HepG2 (cell line): ENCODE results near the gene SLC16A5. TPM values are rescaled to one million over a fixed set of nuclear protein-coding genes. Genes with fewer than 3 reads are reported as not detected.

Experiments used
- AKAP8 ChIP-seq: sonication (generic); formaldehyde crosslinking; IDR thresholded peaks from 2 replicates; pipeline ENCODE4 v1.5.1; 2020; ENCODE audit warnings: mild to moderate bottlenecking, missing genetic modification reagents
- ATAD3A ChIP-seq: sonication (generic); formaldehyde crosslinking; IDR thresholded peaks from 2 replicates; pipeline ENCODE4 v1.4.0; 2020; ENCODE audit warnings: missing genetic modification reagents
- GATAD2A ChIP-seq: IDR thresholded peaks from 2 replicates; pipeline ENCODE4 v1.6.1; 2016
- HOMEZ ChIP-seq: IDR thresholded peaks from 2 replicates; pipeline ENCODE4 v1.6.1; 2016; ENCODE audit warnings: low read depth
- JUNB ChIP-seq: sonication (generic); formaldehyde crosslinking; IDR thresholded peaks from 2 replicates; pipeline ENCODE4 v1.8.0; 2022; ENCODE audit warnings: missing genetic modification reagents, mild to moderate bottlenecking, borderline replicate concordance
- MIXL1 ChIP-seq: IDR thresholded peaks from 2 replicates; pipeline ENCODE4 v1.6.1; 2016
- MYC ChIP-seq: sonication (generic); formaldehyde crosslinking; IDR thresholded peaks from 2 replicates; pipeline ENCODE4 v1.9.0; 2021; ENCODE audit warnings: missing genetic modification reagents, borderline replicate concordance
- SOX6 ChIP-seq, 2 experiments: fragments of 450-650 bp in 1 of 2; sonication (generic) in 1 of 2; formaldehyde crosslinking in 1 of 2; IDR thresholded peaks; 2 replicates each; pipeline versions ENCODE4 v1.4.0 to v1.6.1; 2017 to 2020; ENCODE audit warnings: antibody characterized with exemption in 1 of 2, mild to moderate bottlenecking in 1 of 2, missing genetic modification reagents in 1 of 2
- SP5 ChIP-seq: IDR thresholded peaks from 2 replicates; pipeline ENCODE4 v1.6.1; 2016; ENCODE audit warnings: low read depth, borderline replicate concordance
- ZMAT3 ChIP-seq: sonication (generic); formaldehyde crosslinking; conservative IDR thresholded peaks from 2 replicates; pipeline ENCODE4 v1.7.0; 2021; ENCODE audit warnings: missing genetic modification reagents
- ZNF260 ChIP-seq: sonication (generic); formaldehyde crosslinking; IDR thresholded peaks from 2 replicates; pipeline ENCODE4 v1.4.0; 2020; ENCODE audit warnings: missing genetic modification reagents, low read depth, mild to moderate bottlenecking, borderline replicate concordance
- ZNF275 ChIP-seq: sonication (generic); formaldehyde crosslinking; IDR thresholded peaks from 2 replicates; pipeline ENCODE4 v1.8.0; 2022; ENCODE audit warnings: missing genetic modification reagents, mild to moderate bottlenecking, inconsistent platforms, borderline replicate concordance
- ZNF556 ChIP-seq: sonication (generic); formaldehyde crosslinking; IDR thresholded peaks from 2 replicates; pipeline ENCODE4 v1.4.0; 2020; ENCODE audit warnings: mild to moderate bottlenecking, missing genetic modification reagents, borderline replicate concordance
- ZNF558 ChIP-seq: sonication (generic); formaldehyde crosslinking; IDR thresholded peaks from 2 replicates; pipeline ENCODE4 v1.9.0; 2022; ENCODE audit warnings: mild to moderate bottlenecking, missing genetic modification reagents, borderline replicate concordance
- ZNF562 ChIP-seq: sonication (generic); formaldehyde crosslinking; IDR thresholded peaks from 2 replicates; pipeline ENCODE4 v1.8.0; 2022; ENCODE audit warnings: missing genetic modification reagents, borderline replicate concordance
- ZNF563 ChIP-seq: sonication (generic); formaldehyde crosslinking; IDR thresholded peaks from 2 replicates; pipeline ENCODE4 v1.8.0; 2022; ENCODE audit warnings: mild to moderate bottlenecking, moderate library complexity, missing genetic modification reagents
- ZNF576 ChIP-seq: sonication (generic); formaldehyde crosslinking; IDR thresholded peaks from 2 replicates; pipeline ENCODE4 v1.4.0; 2020; ENCODE audit warnings: mild to moderate bottlenecking, missing genetic modification reagents
- ZNF691 ChIP-seq: sonication (generic); formaldehyde crosslinking; IDR thresholded peaks from 2 replicates; pipeline ENCODE4 v1.4.0; 2020; ENCODE audit warnings: missing genetic modification reagents, low read depth, mild to moderate bottlenecking, borderline replicate concordance
- ZNF746 ChIP-seq: sonication (generic); formaldehyde crosslinking; IDR thresholded peaks from 2 replicates; pipeline ENCODE4 v1.8.0; 2022; ENCODE audit warnings: mild to moderate bottlenecking, missing genetic modification reagents
- polyA plus RNA-seq, 8 experiments: library from polyadenylated mRNA; depleted of rRNA in 3 of 8; stranded (reverse) in 7 of 8; unstranded in 1 of 8; fragments of >200 nt; fragmentation: Illumina TruSeq in 4 of 8; extraction: Trizol in 4 of 8; gene quantifications; 2 replicates each; pipeline versions ENCODE4 v1.2.1 to v1.2.3, GENCODE V29; 2011 to 2016; ENCODE audit warnings: low read depth in 4 of 8, missing spikeins in 1 of 8, mixed read lengths in 1 of 8; ENCODE audit not compliant: insufficient read depth in 1 of 8
- total RNA-seq, 5 experiments: library from RNA; depleted of rRNA; stranded (reverse); fragments of >200 nt; fragmentation: Illumina TruSeq; extraction: Trizol; gene quantifications; 2 replicates each; pipeline ENCODE4 v1.2.3, GENCODE V29; 2016; ENCODE audit warnings: low read depth in 1 of 5
- TF ChIP-seq, protein P1 (sequence below): sonication (generic); formaldehyde crosslinking; IDR thresholded peaks from 2 replicates; pipeline ENCODE4 v1.4.0; 2020; ENCODE audit warnings: low read depth, mild to moderate bottlenecking, missing genetic modification reagents
- TF ChIP-seq, protein P2 (sequence below): IDR thresholded peaks from 2 replicates; pipeline ENCODE4 v1.6.1; 2018; ENCODE audit warnings: missing genetic modification reagents

SLC16A5 gene
- total and polyA plus RNA-seq, 2 of the 13 experiments (the other 11 are each of a cell fraction or from before 2014, with no cell fraction given) = 0.69 to 5.6 TPM

GRCh38 chr17:75090871-75091854, 3.4 kb downstream of the SLC16A5 start (continued):
- TF ChIP-seq, protein P1, sequence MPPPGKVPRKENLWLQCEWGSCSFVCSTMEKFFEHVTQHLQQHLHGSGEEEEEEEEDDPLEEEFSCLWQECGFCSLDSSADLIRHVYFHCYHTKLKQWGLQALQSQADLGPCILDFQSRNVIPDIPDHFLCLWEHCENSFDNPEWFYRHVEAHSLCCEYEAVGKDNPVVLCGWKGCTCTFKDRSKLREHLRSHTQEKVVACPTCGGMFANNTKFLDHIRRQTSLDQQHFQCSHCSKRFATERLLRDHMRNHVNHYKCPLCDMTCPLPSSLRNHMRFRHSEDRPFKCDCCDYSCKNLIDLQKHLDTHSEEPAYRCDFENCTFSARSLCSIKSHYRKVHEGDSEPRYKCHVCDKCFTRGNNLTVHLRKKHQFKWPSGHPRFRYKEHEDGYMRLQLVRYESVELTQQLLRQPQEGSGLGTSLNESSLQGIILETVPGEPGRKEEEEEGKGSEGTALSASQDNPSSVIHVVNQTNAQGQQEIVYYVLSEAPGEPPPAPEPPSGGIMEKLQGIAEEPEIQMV (CRISPR knock-in tag) = peak; percentile 48; the same call in 1 of the 2 replicates
- TF ChIP-seq SP5 (CRISPR knock-in tag) (peak; percentile 100), ZNF691 (CRISPR knock-in tag) (peak; percentile 66; the same call in 1 of the 2 replicates), SOX6 (IDR thresholded peaks at IDR 0.05) (no peak), SOX6 (CRISPR knock-in tag; IDR thresholded peaks at IDR 0.05) (peak; percentile 1; the same call in 1 of the 2 replicates), ZNF576 (0 out of 2 replicates have a peak, but pooled peaks have one; percentile 35), MIXL1 (CRISPR knock-in tag) (peak; percentile 35; the same call in 1 of the 2 replicates), GATAD2A (peak; percentile 89), ZMAT3 (CRISPR knock-in tag) (0 out of 2 replicates have a peak, but pooled peaks have one; percentile 18), ZNF260 (CRISPR knock-in tag) (no peak), HOMEZ (CRISPR knock-in tag) (no peak), JUNB (CRISPR knock-in tag) (no peak), ATAD3A (no peak), ZNF746 (CRISPR knock-in tag) (peak; percentile 95), ZNF562 (CRISPR knock-in tag) (no peak), AKAP8 (peak; percentile 87), ZNF556 (no peak; the same call in 1 of the 2 replicates), ZNF563 (CRISPR knock-in tag) (0 out of 2 replicates have a peak, but pooled peaks have one; percentile 57), ZNF275 (CRISPR knock-in tag) (peak; percentile 27; the same call in 1 of the 2 replicates), ZNF558 (CRISPR knock-in tag) (no peak), MYC (peak; percentile 80; the same call in 1 of the 2 replicates)
- TF ChIP-seq, protein P2, sequence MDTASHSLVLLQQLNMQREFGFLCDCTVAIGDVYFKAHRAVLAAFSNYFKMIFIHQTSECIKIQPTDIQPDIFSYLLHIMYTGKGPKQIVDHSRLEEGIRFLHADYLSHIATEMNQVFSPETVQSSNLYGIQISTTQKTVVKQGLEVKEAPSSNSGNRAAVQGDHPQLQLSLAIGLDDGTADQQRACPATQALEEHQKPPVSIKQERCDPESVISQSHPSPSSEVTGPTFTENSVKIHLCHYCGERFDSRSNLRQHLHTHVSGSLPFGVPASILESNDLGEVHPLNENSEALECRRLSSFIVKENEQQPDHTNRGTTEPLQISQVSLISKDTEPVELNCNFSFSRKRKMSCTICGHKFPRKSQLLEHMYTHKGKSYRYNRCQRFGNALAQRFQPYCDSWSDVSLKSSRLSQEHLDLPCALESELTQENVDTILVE (CRISPR knock-in tag) = no peak
